ENCODE results near the gene LRRC23.
A peak's percentile ranks its signal among the peaks of the same experiment; 100 is the strongest.

The LRRC23 gene

GRCh38 chr12:6957741-6958608 lies 53.4 kb downstream of the LRRC23 start:
- DNase-seq: no peak

GRCh38 chr12:6958609-6959057 lies 54.0 kb downstream of the LRRC23 start:
- DNase-seq: no peak

- DNase-seq: no peak
These were observed 54.6 kb downstream of the LRRC23 start for GRCh38 chr12:6959058-6959804.

GRCh38 chr12:6959805-6960592 lies 55.4 kb downstream of the LRRC23 start:
- DNase-seq: no peak

- DNase-seq: no peak
These were observed 56.1 kb downstream of the LRRC23 start for GRCh38 chr12:6960593-6961277.

GRCh38 chr12:6961278-6961694 lies 56.7 kb downstream of the LRRC23 start:
- DNase-seq: peak; percentile 32

GRCh38 chr12:6961695-6962284 lies 57.2 kb downstream of the LRRC23 start:
- DNase-seq: peak; percentile 86

- peak; percentile 84 for DNase-seq
These were observed 57.8 kb downstream of the LRRC23 start for GRCh38 chr12:6962285-6963015.

- peak; percentile 93 for DNase-seq
These were observed 58.6 kb downstream of the LRRC23 start for GRCh38 chr12:6963016-6963731.

All from DMS153 (cell line).